Measurements from ENCODE around the gene LYZ.

Gene LYZ

GRCh38 chr12:69386921-69387320 is 38.7 kb downstream of the LYZ start:
- DNase-seq (ENCODE audit: low read depth): no peak

GRCh38 chr12:69388371-69388770 is 40.2 kb downstream of the LYZ start:
- no peak for DNase-seq (ENCODE audit: low read depth)

DNA sequence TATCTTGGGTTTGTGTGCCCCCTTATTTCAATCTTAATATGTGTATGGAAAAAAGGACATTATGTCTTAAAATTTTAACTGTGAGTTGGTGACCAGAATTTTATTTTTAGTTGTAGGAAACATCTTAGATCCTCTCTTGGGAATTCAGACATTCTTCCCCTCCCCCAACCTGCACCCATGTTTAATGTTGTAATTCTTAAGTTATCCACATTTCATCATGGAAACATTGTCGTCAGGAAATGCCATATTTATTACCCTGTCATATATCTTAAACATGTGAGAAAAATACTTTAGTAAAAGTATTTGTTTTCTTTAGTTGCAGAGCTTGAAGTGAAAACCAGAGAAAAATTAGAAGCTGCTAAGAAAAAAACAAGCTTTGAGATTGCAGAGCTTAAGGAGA is 41.6 kb downstream of the LYZ start:
- DNase-seq (ENCODE audit: low read depth): no peak

- no peak for DNase-seq (ENCODE audit: low read depth)
Measured at GRCh38 chr12:69392179-69392928, 44.2 kb downstream of the LYZ start.

DNA sequence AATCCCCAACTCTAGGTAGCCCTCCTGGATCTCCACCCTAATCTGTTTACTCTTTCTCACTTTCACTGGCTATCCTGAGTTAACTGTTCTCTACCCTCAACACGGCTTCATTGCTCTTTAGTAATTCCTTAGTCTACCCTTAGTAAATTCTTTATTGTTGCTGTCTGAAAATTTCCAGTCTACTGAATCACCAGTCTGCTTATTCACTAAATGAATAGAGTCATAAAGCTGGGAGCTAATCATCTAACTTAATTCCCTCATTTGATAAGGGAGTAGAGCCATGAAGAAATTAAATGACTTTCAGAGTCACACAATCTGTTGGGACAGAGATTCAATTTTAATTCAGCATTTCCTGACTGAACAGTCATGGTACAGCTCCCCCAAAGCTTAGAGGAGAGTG is 47.9 kb downstream of the LYZ start:
- no peak for DNase-seq (ENCODE audit: low read depth)

GRCh38 chr12:69396963-69397362 is 48.8 kb downstream of the LYZ start:
- no peak for DNase-seq (ENCODE audit: low read depth)

DNA sequence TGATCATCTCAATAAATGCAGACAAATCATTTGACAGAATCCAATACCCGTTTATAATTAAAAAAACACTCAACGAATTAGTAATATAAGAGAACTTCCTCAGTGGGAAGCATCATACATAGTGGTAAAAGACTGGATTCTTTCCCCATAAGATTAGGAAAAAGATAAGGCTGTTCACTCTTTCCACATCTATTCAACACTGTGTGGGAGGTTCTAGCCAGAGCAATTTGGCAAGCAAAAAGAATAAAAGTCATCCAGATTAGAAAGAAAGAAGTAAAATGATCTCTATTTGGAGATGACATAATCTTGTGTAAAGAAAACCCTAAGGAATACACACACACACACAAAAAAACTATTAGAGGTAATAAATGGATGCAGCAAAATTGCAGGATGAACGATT is 49.8 kb downstream of the LYZ start:
- no peak for DNase-seq (ENCODE audit: low read depth)

- no peak for DNase-seq (ENCODE audit: low read depth)
Measured at GRCh38 chr12:69401940-69402339, 53.8 kb downstream of the LYZ start.

Data from stimulated activated CD8-positive, alpha-beta memory T cell treated with anti-CD3 and anti-CD28 coated beads, Interleukin-12 subunit alpha, Interleukin-12 subunit beta, amount 100 ng/mL, for 1 hour (primary cell).